NOMO-1 (cell line): ENCODE results near the gene ACTR1A.
"Not testable (repeated sequence)": the region's sequence is repeated elsewhere in the genome, so short reads cannot be mapped to it uniquely, and the experiment has no call there.

ENCODE experiments used
- DNase-seq, 2 experiments: peaks; one replicate each; lab custom pipeline; 2025; ENCODE audit not compliant: unreplicated experiment in 2 of 2; lab: John Stamatoyannopoulos, UW

Gene ACTR1A

DNA sequence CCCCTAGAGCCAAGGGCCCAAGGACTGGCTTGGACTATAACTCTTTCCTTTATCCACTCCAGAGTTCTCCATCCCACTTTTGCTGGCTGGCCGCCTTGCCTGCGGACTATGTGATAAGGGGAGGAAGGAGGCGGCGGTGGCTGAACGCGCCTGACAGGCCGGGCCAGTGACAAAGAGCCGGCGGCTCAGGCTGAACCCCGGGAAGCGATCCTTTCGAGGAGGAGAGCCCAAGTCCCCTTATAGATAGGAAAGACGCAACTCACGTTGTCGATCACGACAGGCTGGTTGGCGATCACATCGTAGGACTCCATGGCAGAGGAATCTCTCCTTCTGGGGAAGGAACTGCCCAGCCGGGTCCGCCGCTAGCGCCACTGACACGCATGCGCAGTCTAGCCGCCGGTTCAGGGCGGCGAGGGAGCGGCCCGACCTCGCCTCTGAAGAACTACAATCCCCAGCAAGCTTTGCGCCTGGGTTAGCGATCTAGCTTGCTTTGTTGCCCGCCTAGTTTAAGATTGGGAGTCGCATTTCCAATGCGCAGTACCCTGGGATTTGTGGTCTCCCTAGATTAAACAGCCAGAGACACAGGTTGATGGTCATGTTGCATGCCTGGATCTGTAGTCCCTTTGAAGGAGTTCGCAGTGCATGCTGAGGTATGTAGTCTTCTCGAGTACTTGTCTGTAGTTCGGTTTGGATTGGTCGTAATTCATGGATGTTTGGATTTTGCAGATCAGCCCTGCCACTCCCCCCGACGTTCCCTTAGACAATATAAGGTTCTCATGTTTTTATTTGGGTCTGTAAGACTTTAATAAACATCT lies at the start of gene ACTR1A:
TSS of gene ACTR1A (minus strand) at position 376 of the 815 bp plus-strand sequence. CDS start at position 311, 65 bp downstream.
- DNase-seq: peak; percentile 98

DNA sequence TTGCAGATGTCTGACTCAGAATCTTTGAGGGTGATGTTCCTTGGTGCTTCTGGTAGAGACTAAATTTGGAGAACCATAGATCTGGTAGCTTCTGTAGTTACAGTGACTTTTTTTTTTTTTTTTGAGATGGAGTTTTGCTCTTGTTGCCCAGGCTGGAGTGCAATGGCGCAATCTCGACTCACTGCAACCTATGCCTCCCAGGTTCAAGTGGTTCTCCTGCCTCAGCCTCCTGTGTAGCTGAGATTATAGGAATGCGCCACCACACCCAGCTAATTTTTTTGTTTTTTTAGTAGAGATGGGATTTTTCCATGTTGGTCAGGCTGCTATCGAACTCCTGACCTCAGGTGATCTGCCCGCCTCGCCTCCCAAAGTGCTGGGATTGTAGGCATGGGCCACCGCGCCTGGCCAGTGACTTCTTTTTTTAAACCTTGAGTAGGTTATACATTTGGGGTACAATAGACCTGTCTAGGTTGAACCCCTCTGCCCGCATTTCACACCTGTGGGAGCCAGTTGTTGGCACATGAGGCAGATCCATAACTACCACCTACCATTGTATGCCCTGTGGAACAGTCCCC lies 48.2 kb upstream of the ACTR1A start:
- no peak for DNase-seq

DNA sequence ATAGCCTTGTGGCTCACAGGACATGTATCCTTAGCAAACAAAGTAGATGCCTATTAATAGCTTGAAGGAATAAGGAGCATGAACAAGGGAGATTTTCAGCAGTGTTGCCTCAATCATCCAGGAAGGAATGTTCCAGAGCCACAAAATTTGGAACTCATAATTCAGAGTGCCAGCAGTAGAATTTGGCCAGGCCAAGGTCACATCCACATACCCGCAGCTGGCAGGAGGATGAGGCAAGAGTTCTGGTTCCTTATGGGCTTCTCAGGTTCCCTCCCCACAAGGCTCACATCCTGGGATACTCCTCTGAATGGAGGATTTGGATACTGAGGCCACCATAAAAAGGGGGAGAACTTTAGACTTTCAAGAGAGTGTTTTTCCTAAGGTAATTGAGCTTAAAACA lies 47.0 kb upstream of the ACTR1A start:
- DNase-seq: no peak

DNA sequence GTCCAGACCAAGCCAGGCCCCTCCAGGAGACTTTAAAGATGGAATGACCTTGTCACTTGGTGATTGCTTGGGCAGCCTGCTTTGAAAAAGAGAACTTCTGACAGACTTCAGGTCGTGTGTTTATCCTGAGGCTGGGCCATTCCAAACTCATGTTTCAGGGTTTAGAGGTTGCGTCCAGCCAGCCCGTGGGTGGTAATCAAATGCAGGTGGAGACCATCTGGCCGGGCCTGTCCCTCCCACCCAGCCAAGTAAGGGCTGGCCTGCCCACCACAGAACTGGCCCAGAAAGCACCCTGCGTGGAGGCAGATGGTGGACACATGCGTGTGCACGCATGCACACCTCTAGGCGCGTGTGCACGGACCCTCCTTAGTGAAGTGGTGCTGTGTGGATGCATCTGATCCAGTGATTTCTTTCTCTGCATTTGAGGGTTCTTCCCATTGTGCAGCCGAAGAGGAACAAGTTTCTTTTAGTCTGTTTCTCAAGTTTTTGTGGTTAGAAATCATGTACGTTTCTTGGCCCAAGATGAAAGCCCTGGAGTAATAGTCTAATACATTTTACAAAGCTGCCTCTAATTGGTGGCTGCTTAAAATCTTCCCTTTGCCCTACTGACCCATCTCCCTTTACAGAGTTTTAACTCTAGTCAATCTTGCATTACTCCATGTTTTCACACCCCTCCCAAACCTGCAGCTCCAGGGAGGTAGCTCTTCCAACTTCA lies 44.3 kb upstream of the ACTR1A start:
- DNase-seq: peak; percentile 54 to 73

DNA sequence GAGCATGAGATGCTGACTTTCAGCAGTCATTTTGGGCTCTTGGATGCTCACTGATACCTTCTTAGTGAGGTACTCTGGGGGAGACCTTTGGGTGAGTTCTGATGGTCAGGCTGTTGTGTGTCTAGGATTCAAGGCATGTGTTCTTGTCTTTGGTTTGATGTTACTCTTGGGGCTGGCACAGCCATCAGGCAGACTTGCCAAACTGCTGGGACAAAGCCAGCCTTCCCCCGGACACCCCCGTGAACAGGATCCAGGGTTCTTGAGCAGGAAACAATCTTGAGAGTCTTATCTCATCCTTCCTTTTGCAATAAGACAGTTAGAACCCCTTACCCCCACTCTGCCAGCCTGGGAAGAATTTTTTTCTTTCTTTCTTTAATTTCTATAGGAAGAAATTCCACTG lies 43.5 kb upstream of the ACTR1A start:
- no peak for DNase-seq

DNA sequence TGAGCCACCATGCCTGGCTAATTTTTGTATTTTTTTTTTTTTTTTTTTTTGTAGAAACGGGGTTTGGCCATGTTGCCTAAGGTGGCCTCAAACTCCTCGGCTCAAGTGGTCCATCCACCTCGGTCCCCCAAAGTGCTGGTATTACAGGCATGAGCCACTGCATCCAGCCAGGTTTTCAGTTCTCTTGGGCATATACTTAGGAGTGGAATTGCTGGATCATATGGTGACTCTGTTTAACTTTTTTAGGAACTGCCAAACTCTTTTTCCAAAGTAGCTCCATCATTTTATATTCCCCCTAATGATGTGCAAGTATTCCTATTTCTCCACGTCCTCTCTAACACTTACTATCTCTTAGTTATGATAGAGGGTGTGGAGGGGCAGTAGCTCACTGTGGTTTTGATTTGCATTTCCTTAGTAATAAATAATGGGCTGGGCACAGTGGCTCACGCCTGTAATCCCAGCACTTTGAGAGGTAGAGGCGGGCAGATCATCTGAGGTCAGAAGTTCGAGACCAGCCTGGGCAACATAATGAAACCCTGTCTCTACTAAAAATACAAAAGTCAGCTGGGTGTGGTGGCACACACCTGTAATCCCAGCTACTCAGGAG lies 42.9 kb upstream of the ACTR1A start:
- DNase-seq: no peak

DNA sequence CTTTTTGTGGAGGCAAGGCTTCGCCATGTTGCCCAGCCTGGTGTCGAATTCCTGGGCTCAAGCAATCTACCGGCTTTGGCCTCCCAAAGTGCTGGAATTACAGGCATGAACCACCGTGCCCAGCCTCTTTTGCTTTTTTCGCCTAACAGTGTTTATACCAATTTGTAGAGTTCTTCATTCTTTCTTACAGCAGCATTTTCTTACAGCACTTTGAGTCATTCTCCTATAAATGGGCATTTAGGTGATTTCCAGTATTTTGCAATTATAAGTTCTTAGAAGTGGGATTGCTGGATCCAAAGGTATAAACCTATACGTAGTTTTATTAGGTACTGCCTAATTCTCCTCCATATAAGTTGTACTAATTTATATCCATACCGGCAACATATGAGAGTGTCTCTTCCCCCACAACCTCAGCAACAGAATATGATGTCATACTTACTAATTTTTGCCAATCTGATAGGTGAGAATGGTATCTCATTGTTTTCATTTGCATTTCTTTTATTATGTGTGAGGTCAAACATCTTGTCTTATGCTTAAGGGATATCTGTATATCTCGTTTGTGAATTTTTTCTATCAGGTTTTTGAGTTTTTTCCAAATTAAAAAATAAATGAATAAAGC lies 40.4 kb upstream of the ACTR1A start:
- DNase-seq: no peak

DNA sequence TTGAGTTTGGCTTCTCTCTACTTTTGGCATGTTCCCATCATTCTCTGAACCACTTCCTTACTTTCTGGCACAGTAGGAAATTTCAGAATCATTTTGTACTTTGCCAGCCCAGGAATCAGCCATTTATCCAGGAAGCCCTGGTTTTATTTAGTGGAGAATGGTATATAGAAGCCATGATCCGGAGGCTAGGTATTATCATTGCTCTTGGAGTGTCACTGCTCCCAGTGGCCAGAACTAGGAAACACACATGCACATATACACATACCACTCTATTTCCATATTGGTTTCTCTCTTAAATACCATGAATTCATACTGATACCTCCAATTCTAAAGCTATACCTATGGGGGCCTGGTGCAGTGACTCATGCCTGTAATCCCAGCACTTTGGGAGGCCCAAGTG lies 37.5 kb upstream of the ACTR1A start:
- DNase-seq: no peak

DNA sequence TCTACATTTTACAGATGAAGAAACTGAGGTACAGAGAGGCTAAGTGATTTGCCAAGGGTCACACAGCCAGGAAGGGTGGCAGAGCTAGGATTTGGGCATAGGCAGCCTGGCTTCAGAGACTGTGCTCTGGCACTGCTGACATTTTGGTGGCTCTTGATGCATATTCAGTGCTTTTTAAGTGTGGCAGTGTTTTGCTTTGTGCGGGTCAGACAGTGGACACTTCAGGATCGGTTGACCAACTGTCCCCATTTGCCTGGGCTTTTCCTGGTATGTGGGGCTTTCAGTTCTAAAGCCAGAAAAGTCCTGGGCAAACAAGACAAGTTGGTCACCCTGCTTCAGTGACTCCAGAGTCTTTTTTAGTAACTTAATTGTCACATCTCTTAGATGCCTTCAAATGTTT lies 36.3 kb upstream of the ACTR1A start:
- no peak for DNase-seq

DNA sequence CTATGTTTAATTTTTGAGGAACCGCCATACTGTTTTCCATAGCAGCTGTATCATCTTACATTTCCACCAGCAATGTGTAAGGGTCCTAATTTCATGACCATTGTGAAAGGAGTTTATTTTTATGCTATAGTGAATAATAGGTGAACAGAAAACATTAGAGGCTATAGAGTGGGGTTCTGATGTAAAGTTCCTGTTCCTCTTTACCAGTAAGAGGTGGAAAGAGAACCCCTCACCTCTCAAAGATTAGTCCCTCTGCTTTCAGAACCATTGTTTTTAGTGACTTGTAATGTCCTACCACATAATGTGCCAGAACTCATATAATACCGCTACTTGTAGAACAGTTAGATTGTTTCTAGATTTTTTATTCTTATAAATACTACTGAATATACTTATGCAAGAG lies 35.4 kb upstream of the ACTR1A start:
- DNase-seq: peak in 1 of 2 experiments; percentile 63

DNA sequence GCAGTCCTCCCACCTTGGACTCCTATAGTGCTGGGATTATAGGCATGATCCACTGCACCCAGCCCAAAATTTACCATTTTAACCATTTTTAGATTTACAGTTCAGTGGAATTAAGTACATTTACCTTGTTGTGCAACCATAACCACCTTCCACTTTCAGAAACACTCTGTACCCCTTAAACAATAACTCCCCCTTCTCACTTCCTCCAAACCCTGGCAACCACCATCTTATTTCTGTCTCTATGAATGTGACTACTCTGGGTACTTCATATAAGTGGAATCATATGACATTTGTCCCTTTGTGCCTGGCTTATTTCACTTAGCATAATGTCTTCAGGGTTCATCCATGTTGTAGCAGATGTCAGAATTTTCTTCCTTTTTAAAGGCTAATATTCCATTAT lies 34.9 kb upstream of the ACTR1A start:
- DNase-seq: peak; percentile 1 to 29

DNA sequence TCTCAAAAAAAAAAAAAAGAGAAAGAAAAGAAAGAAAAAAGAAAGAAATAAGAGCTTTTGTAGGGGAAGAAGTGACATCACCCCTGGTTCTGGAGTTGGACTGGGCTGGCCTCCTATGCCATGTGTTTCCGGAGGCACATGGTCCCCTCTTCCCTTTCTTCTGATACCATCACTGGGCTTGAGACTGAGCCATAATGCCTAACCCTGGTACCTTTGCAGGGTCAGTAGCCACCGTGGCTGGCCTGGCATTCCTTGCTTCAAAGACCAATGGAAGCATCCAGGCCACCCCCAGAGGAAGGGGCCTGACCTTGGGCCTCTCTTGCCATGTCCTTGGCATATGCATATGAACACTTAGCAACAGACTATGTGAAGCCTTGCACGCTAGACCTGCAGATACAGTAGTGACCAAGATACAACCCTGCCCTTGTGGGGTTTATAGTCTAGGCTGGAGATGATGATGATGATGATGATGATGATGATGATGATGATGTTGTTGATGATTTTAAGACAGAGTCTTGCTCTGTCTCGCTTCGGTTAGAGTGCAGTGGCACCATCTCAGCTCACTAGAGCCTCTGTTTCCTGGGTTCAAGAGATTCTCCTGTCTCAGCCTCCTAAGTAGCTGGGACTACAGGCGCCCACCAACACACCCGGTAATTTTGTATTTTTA lies 33.1 kb upstream of the ACTR1A start:
- no peak for DNase-seq

DNA sequence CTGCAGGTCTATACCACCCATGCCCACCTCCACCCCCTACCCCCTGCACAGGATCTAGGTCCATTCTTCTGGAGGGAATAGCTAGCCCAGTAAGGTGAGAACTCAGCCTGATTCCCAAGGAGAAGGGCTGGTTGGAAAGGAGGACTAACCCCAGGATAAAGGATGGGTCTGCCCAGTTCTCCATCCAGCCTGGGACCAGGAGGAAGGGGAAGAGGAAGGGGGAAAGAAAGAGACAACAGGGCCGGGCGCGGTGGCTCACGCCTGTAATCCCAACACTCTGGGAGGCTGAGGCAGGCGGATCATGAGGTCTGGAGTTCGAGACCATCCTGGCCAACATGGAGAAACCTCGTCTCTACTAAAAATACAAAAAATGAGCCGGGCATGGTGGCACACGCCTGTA lies 32.5 kb upstream of the ACTR1A start:
- DNase-seq: not testable (repeated sequence)

DNA sequence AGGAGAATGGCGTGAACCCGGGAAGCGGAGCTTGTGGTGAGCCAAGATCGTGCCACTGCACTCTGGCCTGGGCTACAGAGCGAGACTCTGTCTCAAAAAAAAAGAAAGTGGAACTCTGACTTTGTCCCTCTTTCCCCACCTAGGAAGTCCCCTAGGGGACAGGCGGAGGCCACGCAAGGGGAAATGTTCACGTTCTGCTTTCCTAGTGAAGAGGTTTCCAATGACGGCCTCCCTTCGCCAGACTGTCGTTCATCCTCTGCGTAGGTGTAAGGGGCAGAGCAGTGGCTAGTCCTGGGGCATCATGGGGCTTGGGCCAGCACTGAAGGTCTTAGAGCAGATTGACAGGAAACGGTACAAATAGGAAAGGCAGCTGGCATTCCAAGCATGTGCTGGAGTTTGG lies 31.8 kb upstream of the ACTR1A start:
- no peak for DNase-seq

DNA sequence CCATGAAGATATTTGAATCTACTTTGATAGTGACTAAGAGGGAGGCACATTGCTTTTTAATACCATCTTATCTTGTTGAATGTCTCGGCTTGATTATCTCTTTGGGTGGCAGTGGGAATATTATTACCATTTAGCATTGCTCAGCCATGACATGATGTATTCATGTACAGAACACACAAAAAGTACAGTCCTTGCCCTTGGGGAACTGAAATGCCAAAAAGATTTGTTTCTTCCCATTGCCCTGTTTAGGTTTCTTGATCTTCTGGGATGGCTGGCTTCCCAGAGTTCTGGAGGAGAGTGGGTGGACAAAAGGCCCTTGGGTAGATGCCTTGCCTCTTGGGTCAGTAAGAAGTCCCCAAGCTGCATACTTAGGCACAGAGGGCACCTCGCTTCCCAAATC lies 25.0 kb upstream of the ACTR1A start:
- DNase-seq: no peak

DNA sequence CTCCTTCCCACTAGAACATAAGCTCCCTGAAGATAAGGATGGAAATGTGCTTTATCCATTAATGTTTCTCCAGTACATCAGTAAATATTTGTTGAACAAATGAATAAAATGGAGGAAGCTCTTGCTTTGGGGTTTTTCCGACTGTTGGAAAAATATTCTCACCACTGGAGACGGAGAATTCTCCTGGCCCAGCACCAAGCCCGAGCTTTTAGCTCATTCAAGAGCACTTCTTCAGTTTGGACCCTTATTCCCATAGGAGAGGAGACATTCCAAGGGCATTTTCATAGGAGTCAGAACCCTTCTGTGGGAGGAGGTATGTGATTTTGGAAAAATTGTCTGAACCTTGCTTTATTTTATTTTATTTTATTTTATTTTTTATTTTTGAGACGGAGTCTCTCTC lies 22.2 kb upstream of the ACTR1A start:
- no peak for DNase-seq

DNA sequence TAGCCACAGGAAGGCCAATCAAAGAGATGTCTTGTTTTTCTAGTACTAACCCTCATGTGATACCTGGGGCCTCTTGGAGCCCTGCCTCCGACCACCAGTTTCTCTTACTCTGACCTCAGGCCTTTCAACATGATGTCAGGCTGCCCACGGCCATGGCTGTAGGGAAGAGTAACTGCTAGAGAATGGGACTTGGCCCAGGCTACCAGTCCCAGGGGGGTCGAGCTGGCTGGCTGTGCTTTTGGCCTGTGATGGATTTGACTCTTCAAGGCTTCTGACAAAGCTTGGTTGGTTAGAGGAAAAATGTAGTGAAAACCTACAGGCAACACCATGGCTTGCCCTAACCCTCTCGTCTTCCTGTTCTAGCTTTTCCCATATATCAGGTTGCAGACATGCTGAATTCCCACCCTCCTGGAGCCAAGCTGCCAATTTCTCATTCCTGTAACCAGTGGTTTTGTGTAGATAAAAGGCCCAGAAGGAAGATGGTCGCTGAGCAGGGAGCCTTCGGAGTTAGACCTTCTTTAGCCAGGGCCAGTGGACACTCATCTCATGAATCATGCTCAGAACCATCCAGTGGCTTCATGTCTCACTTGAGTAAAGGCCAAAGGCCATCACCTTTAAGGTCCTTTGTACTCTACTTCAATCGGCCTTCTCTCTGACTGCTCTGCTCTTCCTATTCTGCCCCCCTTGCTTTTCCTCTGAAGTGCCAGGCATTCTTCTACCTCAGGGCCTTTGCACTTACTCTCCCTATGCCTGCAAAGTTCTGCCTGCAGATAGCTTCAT lies 20.9 kb upstream of the ACTR1A start:
- no peak for DNase-seq

DNA sequence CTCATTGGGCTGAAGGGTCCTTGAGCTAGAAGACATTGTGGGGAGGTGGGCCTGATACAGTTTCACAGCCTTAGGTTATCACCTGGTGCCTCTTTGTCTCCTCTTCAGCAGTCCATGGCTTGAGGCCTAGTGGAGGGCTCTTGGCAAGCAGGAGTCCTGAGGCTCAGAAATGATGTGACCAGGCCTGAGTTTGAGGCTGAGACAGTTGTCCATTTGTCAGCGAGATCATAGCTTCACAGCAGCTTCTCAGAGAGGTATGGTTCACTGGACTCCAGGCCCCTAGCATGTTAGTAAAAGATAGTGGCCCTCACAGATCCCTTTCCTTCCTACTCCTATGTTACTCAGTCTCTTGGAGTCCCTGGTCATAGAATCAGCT lies 20.4 kb upstream of the ACTR1A start:
- DNase-seq: no peak

DNA sequence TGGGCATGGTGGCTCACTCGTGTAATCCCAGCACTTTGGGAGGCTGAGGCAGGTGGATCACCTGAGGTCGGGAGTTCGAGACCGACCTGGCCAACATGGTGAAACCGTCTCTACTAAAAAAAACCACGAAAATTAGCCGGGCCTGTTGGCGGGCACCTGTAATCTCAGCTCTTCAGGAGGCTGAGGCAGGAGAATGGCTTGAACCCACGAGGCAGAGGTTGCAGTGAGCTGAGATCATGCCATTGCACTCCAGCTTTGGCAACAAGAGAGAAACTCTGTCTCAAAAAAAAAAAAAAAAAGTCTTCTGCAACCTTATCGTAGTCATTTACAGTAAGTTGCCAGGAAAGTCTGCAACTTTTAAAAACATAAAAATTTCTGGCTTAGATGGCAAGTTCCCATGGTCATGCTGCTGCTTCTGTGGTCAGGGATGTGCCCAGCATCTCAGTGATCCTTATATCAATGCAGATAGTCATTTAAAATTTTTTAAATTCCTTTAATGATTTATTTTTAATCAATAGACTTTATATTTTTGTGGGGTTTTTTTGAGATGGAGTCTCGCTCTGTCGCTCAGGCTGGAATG lies 16.8 kb upstream of the ACTR1A start:
- DNase-seq: no peak
